AG08396 (cell line): Measurements from ENCODE around the gene PARP12.

Experiments used
- DNase-seq: peaks from one replicate; pipeline ENCODE4 v3.0.0; 2012; ENCODE audit warnings: low spot score, mixed read lengths

PARP12 gene

GRCh38 chr7:140035400-140036223 lies 27.1 kb downstream of the PARP12 start:
- DNase-seq, result peak; percentile 55

DNA sequence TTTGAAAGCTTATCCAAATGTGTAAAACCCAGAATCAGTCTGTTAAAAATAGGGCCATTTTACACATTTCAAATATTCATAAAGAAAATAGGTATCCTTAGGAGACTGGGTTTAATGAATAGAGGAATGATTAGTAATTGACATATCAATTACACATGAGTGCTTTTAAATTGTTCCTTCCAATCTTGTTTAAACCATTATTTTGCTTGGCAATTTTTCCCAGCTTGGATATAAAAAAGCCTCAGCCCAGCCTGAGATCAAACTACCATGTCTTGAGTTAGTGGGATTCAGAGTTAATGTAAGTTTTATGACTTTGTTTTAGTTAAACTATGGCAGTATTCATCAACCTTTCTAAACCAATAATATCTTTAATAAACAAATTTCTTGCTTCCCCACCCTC lies 28.3 kb downstream of the PARP12 start:
- DNase-seq, result no peak

DNA sequence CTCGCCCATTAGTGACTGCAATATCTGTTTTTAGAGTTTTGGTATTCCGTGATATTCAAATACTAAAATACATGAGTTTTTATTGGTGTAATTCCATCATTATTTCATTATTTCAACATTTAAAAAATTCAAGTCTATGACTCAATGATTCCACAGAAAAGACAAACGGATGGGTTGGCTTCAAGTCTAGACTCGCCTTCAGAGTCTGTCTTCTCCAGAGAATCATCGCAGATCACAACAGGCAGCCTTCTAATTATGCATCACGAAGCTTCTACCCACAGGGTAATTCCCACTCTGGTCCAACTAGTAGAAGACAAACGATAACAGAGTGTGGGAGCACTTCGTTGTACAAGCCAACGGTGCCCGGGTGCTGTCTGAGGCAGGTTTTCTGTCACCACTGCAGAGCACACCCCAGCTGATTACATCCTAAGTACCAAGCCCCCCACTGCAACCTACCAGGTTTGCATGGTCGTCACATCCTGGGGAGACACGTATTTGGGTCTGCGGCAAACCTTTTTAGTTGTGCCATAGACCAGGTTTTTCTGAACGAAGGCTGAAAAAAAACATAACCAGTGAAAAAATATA lies 28.9 kb downstream of the PARP12 start:
- no peak for DNase-seq

DNA sequence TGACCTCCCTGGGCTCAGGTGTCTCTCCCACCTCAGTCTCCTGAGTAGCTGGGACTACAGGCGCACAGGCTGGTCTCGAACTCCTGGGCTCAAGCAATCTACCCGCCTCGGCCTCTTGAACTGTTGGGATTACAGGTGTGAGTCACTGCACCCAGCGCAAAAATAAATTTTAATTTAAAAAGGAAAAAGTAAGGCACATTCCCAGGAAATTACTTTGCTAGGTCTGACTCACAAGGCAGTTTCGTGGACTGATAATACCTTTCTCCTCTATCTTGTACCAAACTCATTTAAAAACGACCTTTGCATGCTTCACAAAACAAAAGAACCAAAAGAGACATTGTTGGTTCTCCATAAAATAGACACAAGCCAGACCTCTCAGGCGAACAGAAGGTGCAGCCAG lies 29.7 kb downstream of the PARP12 start:
- DNase-seq, result no peak

DNA sequence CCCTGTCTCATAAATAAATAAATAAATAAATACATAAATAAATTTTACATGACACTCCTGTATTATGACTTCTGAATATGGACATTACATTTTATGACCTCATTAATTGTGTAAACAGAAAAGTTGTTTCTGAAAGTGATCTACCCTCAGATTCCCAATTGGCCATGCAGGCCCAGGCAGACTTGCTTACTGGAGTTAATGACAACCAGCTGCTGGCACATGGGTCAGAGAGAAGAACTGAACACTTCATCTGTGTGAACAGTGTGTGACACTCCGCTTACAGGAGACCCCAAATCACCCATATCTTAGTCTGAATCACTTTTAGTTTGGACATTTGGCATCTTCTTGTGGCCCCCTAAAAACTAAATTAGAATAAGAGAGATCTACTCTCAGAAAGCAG lies 31.4 kb downstream of the PARP12 start:
- no peak for DNase-seq

GRCh38 chr7:140029072-140029471 lies 33.7 kb downstream of the PARP12 start:
- no peak for DNase-seq

DNA sequence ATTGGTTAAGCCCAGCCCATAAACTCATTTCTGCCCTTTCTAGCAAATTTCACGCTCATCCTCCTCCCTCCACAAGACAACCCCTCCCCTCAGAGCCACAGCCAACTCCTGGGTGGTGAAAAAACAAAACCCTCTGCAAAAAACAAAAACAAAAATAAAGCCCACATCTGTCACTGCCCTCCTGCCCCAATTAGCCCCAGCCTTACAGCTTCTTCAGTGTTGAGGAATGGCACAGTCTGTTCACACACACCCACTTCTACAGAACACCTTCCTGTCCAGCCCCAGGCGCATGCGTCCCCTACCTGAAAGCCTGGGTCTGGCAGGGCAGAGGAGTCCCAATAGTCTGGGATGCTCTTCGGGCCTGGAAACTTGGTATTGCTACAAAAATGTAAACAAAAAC lies 34.4 kb downstream of the PARP12 start:
- no peak for DNase-seq

- DNase-seq, result no peak
Measured at GRCh38 chr7:140027858-140028257, 34.9 kb downstream of the PARP12 start.

DNA sequence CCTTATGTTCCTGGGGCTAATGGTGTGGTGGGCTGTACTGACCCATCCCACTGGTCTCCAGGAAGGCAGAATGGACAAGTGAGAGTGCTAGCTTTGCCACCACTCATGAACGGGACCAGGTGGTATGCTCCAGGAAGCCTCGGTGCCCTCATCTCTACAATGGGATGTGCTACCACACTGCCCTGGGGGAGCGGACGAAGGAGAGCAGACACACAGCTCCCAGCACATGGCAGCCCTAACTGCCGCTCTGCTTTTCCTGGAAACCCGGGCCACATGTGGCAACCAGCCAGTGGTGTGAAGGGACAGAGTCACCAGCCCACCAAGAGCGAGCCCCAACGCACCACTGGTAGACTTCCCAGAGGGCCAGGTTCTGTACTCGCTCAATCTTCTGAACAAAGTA lies 35.8 kb downstream of the PARP12 start:
- no peak for DNase-seq

- no peak for DNase-seq
Measured at GRCh38 chr7:140025814-140026433, 36.8 kb downstream of the PARP12 start.

DNA sequence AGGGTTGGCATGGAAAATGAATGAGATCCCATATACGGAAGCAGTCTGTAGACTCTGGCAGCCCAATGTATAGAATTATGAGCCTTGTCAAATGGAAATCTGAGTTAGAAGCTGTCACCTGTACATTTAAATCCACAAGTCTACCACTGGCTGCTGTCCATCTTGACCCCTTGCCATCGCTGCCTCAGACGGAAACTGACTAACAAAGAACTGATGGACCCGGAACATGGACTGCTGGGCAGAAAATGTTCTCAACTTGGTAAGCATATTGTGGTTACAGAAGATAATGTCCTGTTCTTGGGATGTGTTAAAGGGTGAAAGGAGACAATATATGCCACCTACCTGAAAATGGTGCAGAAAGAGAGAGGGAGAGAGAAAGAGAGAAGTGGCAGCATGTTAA lies 37.5 kb downstream of the PARP12 start:
- no peak for DNase-seq

GRCh38 chr7:140024585-140024984 lies 38.2 kb downstream of the PARP12 start:
- no peak for DNase-seq

- DNase-seq, result no peak
Measured at GRCh38 chr7:140023728-140024127, 39.0 kb downstream of the PARP12 start.

DNA sequence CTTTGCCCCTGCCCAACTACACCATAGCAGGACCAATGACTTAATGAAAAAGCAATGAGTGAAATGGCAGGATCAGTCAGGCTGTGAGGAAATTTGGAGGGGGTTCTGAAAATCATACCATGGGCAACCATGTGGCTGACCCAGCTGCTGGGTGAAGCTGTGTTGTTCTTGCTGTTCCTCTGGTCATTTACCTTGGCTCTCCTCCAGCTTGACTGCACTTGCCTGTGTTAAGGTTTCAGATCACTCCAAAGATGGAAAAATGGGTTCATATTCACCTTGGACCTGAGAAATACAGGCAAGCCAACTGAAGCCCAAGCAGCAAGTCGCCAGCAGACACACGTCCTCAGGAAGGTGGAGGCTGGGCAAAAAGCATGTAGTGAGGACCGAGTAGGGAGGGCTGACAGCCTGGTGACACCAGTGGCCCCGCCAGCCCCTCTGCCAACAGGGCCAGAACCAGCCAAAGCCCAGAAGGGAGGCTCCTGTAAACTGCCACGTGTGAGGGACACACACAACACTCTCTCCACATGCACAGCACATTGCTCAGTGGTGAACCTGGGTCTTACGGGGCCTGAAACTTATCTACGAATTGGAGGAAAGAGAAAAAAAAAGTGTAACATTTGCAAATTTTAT lies 40.1 kb downstream of the PARP12 start:
- no peak for DNase-seq

- no peak for DNase-seq
Measured at GRCh38 chr7:140021603-140022002, 41.1 kb downstream of the PARP12 start.

DNA sequence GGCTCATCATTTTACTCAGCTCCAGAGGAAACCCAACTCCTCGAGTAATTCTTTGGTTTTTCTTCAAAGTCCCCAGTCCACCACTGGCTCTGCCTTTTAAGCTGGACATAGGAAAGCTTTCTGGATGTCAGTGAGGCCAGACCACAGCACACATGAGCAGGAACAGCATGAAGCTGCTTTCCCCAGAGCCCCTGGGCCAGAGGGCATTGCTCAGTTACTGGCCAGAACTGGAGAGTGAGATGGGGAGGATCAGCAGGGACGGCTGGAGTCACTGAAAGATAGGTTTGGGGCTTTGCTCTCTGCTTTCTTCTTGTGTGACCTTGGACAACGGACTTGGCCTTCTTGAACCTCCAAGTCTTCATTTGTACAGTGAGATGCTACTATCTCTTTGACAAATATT lies 43.1 kb downstream of the PARP12 start:
- DNase-seq, result no peak

- no peak for DNase-seq
Measured at GRCh38 chr7:140019172-140019571, 43.6 kb downstream of the PARP12 start.

GRCh38 chr7:140018125-140019043 lies 44.4 kb downstream of the PARP12 start:
- DNase-seq, result no peak

DNA sequence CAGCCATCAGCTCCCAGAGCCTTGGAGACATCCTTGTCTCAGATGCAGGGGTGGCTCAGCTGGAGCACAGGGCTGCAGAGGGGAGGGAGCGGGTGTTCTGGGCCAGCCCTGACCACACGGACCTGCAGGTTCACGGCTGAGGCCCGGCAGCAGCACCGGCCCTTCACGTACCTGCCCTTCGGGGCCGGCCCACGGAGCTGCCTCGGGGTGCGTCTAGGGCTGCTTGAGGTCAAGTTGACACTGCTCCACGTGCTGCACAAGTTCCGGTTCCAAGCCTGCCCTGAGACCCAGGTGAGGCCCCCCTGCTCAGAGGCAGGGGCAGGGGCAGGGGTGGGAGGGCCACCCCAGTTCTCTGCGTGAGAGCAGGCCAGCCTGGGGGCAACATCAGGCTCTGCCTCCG lies 45.2 kb downstream of the PARP12 start:
- DNase-seq, result no peak

DNA sequence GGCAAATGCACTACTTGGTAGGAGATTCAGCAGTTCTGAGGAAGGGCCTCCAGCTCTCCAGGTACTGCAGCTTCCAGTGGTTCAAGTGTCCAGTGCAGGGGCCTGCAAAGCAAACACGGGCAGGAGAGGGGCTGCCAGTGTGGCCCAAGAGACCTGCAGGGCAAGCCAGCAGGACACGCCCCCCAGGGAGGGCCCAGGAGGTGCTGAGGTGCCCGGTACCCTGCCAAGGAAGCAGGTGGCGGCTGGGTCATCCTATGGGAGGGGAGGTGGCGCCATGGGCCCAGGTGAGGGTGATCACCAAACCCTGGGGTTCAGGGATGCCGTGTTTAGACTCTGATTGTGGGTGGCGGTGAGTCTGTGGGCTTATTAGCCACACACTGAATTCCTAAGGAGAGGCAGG lies 45.7 kb downstream of the PARP12 start:
- no peak for DNase-seq

DNA sequence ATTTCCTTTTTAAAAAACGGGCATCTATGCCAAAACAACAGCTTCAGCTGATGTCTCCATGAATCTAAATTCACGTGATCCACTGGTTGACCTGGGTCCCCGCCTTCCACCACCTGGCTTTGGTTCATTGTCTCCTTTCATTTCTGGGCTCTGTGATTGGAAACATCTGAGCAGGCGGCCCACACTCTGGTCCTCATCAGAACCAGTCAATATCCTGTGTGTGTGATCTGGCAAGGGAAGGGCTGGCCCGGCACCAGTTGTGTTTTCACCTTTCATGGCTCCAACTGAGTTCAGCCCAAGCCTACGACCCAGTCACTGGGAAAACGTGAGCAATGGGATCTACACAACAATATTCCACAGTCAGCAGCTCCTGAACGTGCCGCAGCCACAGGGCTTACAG lies 46.2 kb downstream of the PARP12 start:
- no peak for DNase-seq

- no peak for DNase-seq
Measured at GRCh38 chr7:140015471-140015970, 47.2 kb downstream of the PARP12 start.
